ENCODE data around the gene CD302. TPM values are rescaled to one million over a fixed set of nuclear protein-coding genes. Genes with fewer than 3 reads are reported as not detected.

The CD302 gene
- total and polyA plus RNA-seq, 2 of the 8 experiments (the other 6 are each of a cell fraction or from before 2014, with no cell fraction given) = 0.76 to 0.79 TPM

DNA sequence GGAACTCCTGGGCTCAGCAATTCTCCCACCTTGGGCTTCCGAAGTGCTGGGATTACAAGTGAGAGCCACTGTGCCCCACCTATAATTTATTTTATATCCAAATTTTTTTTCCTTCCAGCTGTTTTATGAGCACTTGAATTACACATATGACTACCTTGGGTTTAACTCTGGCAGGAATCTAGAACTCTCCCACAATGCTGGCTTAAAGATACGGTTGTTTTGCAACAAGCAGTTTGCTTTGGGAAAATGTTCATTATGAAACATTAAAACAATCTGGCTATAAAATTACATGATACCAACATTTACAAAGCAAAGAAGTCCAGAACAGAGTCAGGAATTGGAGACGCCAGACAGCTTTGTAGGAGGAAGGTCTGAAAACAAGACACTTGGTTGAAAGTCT lies 12.8 kb downstream of the CD302 start:
- Histone ChIP-seq H3K23me2 (ENCODE audit: low read depth, low read length) (no peaks in the 10 kb centered on the region), H2BK15ac (ENCODE audit: low read length) (no peak overlapping the region), H2BK20ac (ENCODE audit: low read length) (no peak overlapping the region), H3K79me1 (ENCODE audit: low read depth, low read length) (no peaks in the 10 kb centered on the region), H4K91ac (replicated peaks; ENCODE audit: insufficient read length, low read length) (no peak overlapping the region), H4K8ac (ENCODE audit: extremely low read depth, insufficient read depth, low read length) (no peak overlapping the region), H2AK5ac (ENCODE audit: low read depth, low read length) (no peak overlapping the region), H2BK12ac (ENCODE audit: low read depth, low read length) (no peak overlapping the region), H3K4me1 (replicated peaks in 1 of 4; ENCODE audit: control insufficient read depth in 3 of 4, insufficient read depth in 4 of 4, low read length in 3 of 4) (peaks cover 0 to 6% (median 3%) of the 10 kb centered on the region in 4 experiments; a peak in 1 of 7 replicates), H3K4me3 (ENCODE audit: extremely low read depth in 1 of 4, insufficient read depth in 2 of 4, low read depth in 3 of 4, low read length in 4 of 4) (no peak overlapping the region), H2BK120ac (replicated peaks; ENCODE audit: low read depth, low read length) (no peak overlapping the region), H3K4ac (replicated peaks; ENCODE audit: insufficient read length, low read depth, low read length) (no peak overlapping the region), H3K14ac (ENCODE audit: insufficient read length) (no peak overlapping the region), H3K9me3 (ENCODE audit: insufficient read depth in 2 of 2, low read depth in 1 of 2, low read length in 1 of 2) (no peaks in the 10 kb centered on the region), H3K79me2 (ENCODE audit: control insufficient read depth in 1 of 2, insufficient read depth in 2 of 2, low read length in 2 of 2) (no peaks in the 10 kb centered on the region), H3K56ac (replicated peaks; ENCODE audit: insufficient read length, low read depth, low read length) (no peak overlapping the region), H3K18ac (ENCODE audit: extremely low read depth, low read length) (no peak overlapping the region), H2BK5ac (ENCODE audit: low read depth, low read length) (no peak overlapping the region), H2AFZ (ENCODE audit: low read length) (no peak overlapping the region), H3K27ac (ENCODE audit: low read depth, low read length) (no peak overlapping the region), H3K27me3 (replicated peaks in 1 of 4; ENCODE audit: control insufficient read depth in 3 of 4, extremely low read depth in 1 of 4, insufficient read depth in 3 of 4, low read length in 3 of 4) (no peaks in the 10 kb centered on the region), H3K36me3 (ENCODE audit: control insufficient read depth in 2 of 4, insufficient read depth in 4 of 4, low read length in 3 of 4) (no peaks in the 10 kb centered on the region), H3K9ac (replicated peaks in 1 of 4; ENCODE audit: extremely low read depth in 1 of 4, low read depth in 3 of 4, low read length in 3 of 4) (no peak overlapping the region), H4K5ac (ENCODE audit: insufficient read length, low read depth, low read length) (no peak overlapping the region), H4K20me1 (replicated peaks in 1 of 2; ENCODE audit: control insufficient read depth in 1 of 2, insufficient read depth in 2 of 2, low read length in 2 of 2) (no peaks in the 10 kb centered on the region), H3K4me2 (ENCODE audit: insufficient read depth in 1 of 2, low read depth in 2 of 2, low read length in 2 of 2) (no peak overlapping the region), H3K23ac (ENCODE audit: insufficient read length) (no peak overlapping the region)
- CTCF ChIA-PET (ENCODE audit: partially characterized antibody) = interaction anchor here (0.8 to 1.4 kb wide), 2 partner anchors 21 to 22 kb away, joined by 3 to 4 read pairs; no protein-coding TSS in a partner anchor
- 95% methylated on average over 3 of the region's 3 CpGs; no CpG with 5 or more reads in 1 of the 2 experiments for WGBS, 2 experiments (ENCODE audit: extremely low coverage in 1 of 2, insufficient coverage in 1 of 2, insufficient read length in 1 of 2, insufficient replicate concordance in 2 of 2, low coverage in 1 of 2, low lambda C conversion rate in 2 of 2, missing lambda C conversion rate in 1 of 2)
- DNase-seq (ENCODE audit: low read depth in 1 of 2, low spot score in 2 of 2) (no peak), FAIRE-seq (no peak)
- POLR2A ChIA-PET (ENCODE audit: partially characterized antibody) = interaction anchor here (0.7 to 2.0 kb wide), 2 partner anchors 10 to 32 kb away, joined by 3 to 7 read pairs; no protein-coding TSS in a partner anchor
- no peak for TF ChIP-seq RBBP5 (IDR thresholded peaks at IDR 0.05; ENCODE audit: borderline replicate concordance, low read depth, low read length)
- TF ChIP-seq, protein P1, sequence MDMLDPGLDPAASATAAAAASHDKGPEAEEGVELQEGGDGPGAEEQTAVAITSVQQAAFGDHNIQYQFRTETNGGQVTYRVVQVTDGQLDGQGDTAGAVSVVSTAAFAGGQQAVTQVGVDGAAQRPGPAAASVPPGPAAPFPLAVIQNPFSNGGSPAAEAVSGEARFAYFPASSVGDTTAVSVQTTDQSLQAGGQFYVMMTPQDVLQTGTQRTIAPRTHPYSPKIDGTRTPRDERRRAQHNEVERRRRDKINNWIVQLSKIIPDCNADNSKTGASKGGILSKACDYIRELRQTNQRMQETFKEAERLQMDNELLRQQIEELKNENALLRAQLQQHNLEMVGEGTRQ (IDR thresholded peaks at IDR 0.05; ENCODE audit: low read length) = no peak
- no peak for TF ChIP-seq NRF1 (IDR thresholded peaks at IDR 0.05; ENCODE audit: low read depth, low read length)
- TF ChIP-seq RFX5 (IDR thresholded peaks at IDR 0.05; ENCODE audit: borderline replicate concordance, low read depth, low read length) = no peak
- TF ChIP-seq HDAC6 (IDR thresholded peaks at IDR 0.05; ENCODE audit: low read depth, low read length) = no peak
- no peak for TF ChIP-seq POLR2AphosphoS5 (IDR thresholded peaks at IDR 0.05; ENCODE audit: low read depth, low read length)
- TF ChIP-seq, protein P2, sequence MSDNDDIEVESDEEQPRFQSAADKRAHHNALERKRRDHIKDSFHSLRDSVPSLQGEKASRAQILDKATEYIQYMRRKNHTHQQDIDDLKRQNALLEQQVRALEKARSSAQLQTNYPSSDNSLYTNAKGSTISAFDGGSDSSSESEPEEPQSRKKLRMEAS (IDR thresholded peaks at IDR 0.05) = no peak
- no peak for TF ChIP-seq CBX8 (IDR thresholded peaks at IDR 0.05; ENCODE audit: borderline replicate concordance, low read depth, low read length)
- TF ChIP-seq ZNF274 (IDR thresholded peaks at IDR 0.05; ENCODE audit: borderline replicate concordance, extremely low read depth, low read length) = no peak
- TF ChIP-seq, protein P3, sequence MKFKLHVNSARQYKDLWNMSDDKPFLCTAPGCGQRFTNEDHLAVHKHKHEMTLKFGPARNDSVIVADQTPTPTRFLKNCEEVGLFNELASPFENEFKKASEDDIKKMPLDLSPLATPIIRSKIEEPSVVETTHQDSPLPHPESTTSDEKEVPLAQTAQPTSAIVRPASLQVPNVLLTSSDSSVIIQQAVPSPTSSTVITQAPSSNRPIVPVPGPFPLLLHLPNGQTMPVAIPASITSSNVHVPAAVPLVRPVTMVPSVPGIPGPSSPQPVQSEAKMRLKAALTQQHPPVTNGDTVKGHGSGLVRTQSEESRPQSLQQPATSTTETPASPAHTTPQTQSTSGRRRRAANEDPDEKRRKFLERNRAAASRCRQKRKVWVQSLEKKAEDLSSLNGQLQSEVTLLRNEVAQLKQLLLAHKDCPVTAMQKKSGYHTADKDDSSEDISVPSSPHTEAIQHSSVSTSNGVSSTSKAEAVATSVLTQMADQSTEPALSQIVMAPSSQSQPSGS (IDR thresholded peaks at IDR 0.05; ENCODE audit: low read length) = no peak
- no peak for TF ChIP-seq KDM5A (IDR thresholded peaks at IDR 0.05; ENCODE audit: low read length)
